RPMI7951 (cell line): ENCODE data around the gene GPI. TPM values are rescaled to one million over a fixed set of nuclear protein-coding genes. Genes with fewer than 3 reads are reported as not detected.
"Not testable (repeated sequence)": the region's sequence is repeated elsewhere in the genome, so short reads cannot be mapped to it uniquely, and the experiment has no call there.

Experiments
- DNase-seq: peaks from one replicate; pipeline ENCODE4 v3.0.0-alpha.2; 2012; ENCODE audit warnings: low read depth
- total RNA-seq: library from RNA; depleted of rRNA; stranded (reverse); fragments of >200 nt; shearing (Covaris generic); gene quantifications from 2 replicates; pipeline ENCODE4 v1.2.3, GENCODE V29; 2014; rRNA removed

Gene GPI
- total RNA-seq: 298 and 372 TPM in 2 replicates

DNA sequence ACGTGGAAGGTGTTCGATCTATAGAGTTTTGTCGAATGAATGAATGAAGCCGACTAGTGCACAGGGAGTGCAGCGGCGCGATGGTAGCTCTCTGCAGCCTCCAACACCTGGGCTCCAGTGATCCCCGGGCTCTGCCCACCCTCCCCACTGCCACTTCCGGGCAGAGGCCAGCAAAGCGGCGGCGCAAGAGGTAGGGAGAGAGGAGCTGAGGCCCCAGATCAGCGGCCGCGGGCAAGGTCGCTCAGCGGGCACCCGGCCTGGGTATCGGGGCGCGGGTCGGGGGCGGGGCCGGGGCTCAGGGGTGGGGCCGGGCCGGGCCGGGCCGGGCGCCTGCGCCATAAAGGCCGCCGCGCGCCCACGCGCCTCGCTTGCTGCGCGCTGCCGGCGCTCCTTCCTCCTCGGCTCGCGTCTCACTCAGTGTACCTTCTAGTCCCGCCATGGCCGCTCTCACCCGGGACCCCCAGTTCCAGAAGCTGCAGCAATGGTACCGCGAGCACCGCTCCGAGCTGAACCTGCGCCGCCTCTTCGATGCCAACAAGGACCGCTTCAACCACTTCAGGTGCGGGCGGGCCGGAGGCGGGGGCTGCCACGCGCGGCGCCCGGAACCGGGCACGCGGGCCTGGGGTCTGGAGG, at the start of gene GPI:
GPI (plus strand) TSS at position 367 of the 633 bp plus-strand sequence; CDS start at position 438, 71 bp downstream.
- peak; percentile 61 for DNase-seq

DNA sequence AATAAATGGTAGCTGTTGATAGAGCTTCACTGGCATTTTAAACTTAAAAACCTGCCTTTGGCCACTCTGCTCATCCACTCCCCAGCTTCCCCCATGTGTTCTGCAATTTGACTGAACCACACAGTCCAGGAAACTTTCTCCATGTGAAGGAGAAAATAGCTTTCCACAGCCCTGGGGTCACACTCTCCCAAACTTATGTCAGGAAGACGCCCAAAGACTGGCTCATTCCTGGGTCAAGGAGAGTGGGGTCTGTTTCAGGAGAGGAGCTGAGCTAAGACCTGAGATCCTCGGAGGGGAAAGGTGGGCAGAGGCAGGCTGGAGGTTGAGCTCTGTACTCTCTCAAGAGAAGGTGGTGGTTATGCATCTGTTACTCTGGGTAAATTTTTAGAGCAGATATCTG, 48.7 kb upstream of the GPI start:
- DNase-seq: no peak

DNA sequence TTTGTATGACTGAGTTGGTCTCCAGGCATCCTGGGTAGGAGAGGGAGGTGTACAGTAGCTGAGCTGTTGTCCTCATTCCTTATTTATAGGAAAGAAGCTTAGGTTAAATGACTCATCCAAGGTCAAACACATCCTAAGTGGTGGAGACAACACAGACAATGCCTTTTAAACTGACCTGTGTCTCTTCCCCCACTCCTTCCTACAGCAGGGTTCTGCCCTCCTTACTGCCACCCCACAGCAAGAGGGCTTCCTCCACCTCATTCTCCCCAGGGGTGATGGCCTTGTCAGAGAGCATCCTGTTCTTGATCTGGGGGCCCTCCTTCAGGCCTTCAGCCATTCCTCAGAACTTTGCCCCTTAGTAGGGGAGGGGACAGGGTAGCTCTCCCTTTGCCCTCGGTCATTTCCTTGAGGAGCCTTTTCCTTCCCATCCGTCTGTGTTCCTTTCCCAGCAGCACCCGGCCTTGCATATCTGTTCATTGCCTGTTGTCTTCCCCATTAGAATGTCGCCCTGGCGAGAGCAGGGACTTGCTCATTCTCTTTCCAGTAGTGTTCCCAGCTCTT, 48.2 kb upstream of the GPI start:
- DNase-seq: peak; percentile 41

DNA sequence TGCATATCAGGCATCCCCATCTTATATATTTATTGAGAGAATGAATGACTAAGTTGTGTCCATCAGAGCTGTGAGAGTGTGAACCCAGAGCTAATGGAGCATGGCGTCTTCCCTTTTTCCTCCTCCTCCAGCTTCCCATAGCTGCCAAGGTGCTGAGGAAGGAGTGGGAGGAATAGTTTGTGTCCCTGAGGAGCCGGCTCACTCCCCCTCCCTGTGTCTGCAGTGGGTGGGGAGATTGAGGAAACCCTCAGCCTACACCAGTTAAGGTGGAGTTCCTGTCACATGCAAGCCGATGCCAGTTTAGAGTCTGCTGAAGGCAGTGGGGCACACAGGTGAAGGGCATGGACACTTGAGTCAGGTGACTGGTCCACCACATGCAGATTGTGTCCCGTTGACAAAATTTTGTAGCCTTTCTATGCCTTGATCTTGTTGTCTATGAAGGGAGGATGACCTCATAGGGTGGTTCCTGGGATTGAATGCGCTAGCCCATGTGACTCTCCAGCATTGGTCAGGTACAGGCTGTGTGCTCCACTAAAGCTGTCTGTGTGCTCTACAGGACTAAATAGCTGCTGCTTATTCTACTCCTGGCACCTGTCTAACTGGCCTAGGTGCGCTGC, 47.6 kb upstream of the GPI start:
- no peak for DNase-seq

DNA sequence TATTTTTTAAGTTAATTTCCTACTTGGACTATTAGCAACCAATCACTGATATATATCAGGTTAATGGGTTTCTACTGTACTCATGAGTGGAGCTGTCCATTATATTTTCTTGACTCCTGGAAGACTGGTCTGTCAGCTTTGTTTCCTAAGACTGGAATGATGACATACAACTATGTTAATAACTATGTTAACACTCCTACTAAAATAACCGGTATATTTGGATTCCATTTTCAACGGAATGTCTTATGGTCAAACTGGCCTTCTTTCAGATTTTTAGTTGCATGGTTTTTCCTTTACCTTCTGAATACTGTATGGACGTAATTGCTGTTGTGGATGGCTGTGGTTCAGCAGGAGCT, 45.8 kb upstream of the GPI start:
- no peak for DNase-seq

DNA sequence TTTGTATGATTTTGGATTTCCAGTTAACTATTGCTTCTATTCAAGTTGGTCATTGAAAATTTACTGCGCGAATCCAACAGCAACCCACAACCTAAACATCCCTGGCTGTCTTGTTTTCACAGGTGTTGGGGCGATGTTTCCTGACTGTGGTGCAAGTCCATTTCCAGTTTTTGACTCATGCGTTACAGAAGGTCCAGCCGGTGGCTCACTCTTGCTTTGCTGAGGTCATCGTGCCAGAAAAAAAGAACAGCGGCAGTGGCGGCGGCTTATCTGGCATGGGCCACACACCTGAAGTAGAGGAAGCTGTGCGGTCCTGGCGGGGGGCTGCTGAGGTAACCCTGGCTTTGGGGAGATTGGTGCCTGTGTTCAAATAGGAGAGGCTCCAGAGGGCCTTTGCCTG, 45.2 kb upstream of the GPI start:
- no peak for DNase-seq

DNA sequence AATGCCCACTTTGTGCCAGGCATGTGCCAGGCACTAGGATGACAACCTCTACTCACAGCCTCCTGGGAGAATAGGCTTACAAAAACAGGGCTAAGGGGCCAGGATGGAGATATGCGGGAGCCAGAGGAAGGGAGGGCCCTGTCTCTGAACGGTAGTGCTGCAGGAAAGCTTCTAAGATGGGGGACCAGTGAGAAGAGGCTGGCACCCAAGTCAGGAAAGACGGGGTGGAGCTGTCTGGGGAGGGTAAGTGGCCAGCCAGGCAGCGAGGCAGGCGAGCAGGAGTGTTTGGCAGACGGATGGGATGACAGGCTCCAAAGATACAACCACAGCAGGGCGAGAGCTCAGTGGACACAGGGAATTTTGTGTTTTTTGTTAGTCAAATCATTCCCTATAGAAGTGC, 44.7 kb upstream of the GPI start:
- DNase-seq: no peak

DNA sequence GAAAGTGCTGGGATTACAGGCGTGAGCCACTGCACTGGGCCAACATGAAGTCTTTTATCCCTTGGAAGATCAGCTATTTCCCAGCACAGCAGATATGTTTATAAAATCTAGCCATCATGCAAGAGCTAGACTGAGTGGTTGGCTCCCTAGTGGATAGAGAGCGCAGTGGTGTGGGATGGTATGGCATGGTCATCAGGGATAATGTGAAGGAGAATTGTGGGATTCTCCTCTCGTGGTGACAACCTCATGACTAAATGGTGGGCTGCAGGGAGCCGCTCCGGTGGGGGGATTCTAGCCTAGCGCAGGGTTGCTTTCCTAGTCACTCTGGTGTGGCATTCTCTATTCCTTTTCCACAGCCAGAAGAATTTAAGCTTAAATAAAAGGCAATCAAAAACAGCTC, 43.3 kb upstream of the GPI start:
- no peak for DNase-seq

DNA sequence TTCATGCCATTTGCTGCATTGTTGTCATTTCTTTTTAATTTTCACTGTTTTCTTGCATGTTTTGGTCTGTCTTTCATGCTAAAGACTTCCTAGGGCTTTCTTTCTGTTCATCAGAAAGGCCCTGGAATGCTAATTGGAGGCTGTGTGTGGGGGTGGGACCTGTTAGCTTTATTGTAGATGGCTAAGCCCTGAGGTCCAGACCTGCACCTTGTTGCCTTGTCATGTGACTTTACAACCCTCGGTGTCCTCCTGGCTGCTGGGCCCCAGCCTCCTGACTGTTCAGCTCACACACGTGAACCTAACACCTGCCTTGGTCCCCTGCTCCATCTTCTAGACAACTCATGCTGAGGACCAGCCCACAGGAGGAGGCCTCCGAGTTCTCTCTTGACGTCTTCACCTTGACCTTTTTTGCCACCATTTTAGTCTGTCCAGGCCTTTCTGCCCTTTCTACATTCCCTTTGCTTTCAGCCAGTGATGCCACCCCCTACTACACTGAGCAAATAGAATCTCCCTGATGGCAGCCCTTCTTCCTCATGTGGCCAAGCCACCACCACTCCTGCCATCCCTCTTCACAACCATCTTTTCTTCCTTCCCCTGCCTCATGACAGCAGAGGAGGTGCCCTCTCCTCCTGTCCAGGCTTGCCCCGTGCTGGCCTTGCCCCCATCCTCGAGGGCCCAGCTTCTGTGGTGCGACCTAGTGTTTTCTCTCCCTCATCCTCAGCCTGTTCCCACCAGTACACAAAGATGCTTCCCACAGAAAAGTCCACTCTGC, 41.4 kb upstream of the GPI start:
- no peak for DNase-seq

DNA sequence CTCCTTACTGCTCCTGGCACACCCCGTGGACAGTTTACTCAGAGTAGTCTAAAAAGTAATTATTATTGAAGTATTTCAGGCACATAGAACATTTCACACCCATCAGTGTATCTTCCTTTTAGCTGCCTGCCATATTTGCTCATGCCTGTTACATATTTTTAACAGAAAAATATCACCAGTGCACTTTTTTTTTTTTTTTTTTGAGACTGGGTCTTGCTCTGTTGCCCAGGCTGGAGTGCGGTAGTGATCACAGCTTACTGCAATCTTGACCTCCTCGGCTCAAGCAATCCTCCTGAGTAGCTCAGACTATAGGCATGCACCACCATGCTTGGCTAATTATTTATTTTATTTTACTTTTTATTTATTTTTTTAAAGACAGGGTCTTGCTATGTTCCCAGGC, 40.7 kb upstream of the GPI start:
- no peak for DNase-seq

DNA sequence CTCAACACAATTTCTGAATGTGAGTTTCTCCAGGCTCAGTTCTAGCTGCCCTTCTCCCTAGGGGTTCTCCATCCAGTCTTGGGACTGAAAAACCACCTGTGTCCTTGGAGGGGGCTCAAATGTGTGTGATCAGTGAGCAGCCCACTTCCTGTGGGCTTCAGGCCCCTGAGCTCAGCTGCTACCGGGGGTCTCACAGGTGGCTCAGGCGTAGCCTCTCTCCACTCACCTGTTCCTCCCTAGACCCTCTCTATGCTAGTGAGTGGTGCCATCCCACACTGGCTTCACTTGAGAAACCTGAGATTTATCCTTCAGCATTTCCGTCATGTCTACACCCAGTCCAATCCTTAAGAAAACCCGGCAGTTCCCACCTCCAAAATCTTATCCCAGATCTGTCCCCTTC, 39.8 kb upstream of the GPI start:
- DNase-seq: no peak

DNA sequence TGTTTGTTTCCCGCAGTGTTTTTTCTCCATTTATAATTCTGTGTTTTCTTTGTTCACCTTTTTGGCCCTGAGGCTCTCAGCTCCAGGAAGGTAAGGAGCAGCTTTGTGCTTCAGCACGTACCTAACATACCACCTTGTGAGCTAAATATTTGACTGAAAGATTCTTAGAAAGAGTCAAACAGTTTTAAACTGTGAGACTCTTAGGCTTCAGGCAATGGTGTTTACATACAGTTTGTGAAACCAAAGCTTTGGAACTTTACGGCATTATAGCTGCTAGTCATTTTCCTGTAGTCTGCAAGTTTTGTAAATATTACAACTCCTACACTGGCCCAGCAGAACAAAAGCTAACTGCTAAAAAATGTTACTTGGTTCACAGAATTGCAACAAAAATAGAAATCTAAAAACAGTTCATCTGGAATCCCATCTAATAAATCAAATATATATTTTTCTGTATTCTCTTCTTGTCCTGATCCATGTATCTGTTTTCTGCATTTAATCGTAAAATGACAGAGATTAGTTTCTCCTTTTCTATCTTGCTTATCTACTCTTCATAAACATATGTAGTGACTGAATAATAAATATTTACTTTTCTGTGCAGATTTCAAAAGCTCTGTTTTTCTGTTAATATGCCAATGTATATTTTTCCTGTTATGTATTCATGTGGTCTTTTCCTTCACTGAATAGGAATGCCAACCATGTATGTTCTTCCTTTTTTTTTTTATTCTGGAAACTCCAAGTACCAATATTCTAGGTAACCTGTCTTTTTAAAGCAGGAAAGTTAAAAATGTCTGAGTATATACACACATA, 38.8 kb upstream of the GPI start:
- no peak for DNase-seq

DNA sequence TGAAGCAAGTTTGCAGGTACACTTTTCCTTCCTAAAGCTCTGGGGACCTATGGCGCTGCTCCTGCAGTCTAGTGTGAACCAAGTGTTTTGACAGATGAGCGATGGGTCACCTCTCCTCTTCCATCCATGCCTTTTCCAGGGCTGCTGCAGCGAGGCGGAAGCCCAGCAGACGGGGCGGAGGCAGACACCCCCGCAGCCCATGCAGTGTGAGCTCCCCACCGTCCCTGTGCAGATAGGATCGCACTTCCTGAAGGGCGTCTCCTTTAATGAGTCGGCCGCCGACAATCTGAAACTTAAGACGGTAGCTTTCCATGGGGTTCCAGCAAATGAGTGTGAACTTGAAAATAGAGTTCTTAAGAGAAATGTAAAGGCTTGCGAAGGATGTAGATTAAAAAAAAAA, 37.1 kb upstream of the GPI start:
- DNase-seq: no peak

DNA sequence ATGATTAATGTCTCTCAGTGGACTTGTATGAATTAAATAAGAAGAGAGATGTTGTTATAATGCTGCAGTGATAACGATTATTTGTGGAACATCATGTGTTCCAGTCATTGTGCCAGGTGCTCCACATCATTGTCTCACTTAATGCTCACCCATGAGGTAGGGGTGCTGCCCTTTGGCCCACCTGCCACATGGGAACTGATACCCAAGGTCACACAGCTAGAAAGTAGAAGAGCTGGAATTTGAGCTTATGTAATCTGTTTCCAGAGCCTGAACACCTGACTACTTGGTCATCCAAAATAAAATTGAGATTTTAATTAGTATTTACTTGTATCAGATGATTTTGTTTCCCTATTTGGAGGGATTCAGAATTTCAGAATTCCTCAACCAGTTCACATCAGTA, 36.0 kb upstream of the GPI start:
- no peak for DNase-seq

DNA sequence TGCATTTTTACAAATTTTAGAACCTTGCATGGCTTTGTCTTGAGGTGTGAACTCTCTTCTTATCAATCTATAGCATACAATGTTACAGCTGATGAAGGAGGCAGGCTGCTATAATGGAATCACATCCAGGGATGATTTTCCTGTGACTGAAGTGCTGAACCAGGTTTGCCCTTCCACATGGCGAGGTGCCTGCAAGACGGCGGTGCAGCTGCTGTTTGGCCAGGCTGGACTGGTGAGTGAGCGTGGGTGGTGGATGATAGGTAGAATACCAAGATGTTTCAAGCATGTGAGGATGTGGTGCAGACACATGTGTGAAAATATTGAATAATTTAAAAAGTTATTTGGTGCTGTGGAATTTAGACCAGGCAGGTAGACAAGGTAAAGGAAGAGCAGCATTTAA, 34.9 kb upstream of the GPI start:
- DNase-seq: no peak

DNA sequence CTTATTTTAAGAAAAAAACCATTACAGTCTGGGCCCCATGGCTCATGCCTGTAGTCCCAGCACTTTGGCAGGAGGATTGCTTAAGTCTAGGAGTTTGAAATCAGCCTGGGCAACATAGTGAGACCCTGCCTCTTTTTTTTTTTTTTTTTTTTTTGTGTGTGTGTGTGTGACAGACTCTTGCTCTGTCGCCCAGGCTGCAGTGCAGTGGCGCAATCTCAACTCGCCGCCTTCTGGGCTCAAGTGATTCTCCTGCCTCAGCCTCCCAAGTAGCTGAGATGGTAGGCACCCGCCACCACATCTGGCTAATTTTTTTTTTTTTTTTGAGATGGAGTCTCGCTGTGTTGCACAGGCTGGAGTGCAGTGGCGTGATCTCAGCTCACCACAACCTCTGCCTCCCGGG, 34.4 kb upstream of the GPI start:
- DNase-seq: not testable (repeated sequence)

DNA sequence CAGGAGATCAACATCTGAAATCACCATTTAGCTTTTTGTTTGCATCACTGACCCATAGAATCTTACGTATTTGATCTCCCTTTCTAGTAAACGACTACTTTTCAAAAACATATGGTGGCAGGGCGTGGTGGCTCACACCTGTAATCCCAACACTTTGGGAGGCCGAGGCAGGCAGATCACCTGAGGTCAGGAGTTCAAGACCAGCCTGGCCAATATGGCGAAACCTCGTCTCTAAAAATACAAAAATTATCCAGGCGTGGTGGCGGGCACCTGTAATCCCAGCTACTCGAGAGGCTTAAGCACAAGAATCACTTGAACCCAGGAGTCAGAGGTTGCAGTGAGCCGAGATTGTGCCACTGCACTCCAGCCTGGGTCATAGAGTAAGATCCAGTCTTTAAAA, 33.4 kb upstream of the GPI start:
- not testable (repeated sequence) for DNase-seq

DNA sequence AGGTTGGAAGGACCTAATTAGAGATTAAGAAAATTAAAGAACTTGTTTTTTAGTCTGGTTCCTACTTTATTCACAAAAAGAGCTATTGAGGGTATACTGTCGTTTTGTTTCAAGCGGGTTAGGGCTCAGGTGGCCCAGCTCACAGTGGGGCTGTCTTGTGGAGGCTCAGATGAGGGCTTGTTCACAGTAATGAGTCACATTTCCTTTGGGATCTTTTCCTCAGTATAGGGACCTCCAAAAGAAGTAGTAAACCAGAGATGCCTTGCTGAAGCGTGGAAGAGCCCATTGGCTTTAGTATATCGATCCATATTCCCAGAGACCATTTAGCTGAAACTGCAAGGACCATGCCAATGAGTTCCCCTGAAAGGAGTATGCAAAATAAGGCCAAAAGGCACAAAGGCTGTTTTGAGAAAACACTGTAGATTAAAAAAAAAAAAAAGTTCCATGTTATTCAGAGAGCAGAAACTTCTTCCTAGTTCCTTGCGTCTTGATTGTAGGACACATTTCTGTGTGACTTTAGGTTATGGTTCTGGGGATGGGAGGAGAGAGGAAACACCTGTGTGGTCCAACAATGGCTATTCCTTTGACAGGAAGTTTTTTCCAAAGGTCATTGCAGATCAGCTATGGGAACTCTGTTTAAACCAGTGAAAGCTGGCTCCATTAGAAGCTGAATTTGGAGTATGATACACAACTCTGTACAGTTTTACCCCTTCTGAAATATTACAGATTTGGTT, 32.8 kb upstream of the GPI start:
- no peak for DNase-seq

DNA sequence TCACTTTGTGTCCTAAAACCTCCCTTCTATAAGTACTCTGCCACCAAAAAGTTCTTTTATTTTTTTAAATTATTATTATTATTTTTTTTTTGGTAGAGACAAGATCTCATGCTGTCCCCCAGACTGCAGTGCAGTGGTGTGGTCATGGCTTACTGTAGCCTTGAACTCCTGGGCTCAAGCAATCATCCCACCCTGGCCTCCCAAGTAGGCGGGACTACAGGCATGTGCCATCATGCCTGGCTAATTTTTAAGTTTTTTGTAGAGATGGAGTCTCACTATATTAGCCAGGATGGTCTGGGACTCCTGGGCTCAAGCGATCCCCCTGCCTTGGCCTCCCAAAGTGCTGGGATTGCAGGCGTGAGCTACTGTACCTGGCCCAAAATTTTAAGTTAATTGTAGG, 29.1 kb upstream of the GPI start:
- no peak for DNase-seq

DNA sequence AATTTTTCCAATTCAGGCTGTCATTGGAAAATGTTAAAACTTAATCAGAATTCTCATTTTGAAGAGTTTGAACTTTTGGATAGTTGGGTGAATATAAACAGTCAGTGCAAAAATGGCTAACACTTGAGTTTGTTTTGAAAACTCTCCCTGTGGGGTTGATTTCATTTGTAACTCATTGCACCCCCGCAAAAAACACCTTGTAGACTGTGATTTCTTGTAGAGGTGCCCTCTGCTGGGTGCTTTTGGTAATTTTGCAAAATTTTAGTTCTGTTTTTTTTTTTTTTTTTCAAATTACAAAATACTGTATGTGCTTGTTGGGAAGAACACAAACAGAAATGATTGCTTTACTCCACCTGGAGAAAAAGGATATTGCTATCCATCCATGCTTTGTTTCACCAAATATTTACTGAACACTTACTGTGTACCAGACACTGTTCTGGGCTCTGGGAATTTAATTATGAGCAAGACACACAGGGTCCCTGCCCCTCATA, 28.2 kb upstream of the GPI start:
- DNase-seq: peak; percentile 31

DNA sequence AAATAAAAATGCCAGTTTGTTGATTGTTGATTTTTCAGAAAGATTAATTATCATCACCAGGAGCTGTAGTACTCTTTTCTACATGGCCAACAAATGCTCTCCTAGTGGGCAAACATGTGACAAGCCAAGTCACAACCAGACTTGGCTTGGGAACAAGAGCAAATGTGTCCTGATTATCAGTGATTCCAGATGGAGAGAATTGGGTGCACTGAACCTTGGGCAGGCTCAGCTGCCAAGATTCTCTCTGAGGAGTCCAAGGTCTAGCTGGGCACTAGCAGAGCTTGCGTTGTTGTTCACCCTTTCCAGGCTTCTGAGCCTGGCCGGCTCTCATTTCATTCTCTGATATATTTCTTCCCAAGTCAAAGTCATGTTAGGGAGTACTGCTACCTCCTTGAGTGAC, 27.3 kb upstream of the GPI start:
- DNase-seq: no peak
